GM23338 (cell line): ENCODE measurements around the gene ATP5MK. TPM values are rescaled to one million over a fixed set of nuclear protein-coding genes. Genes with fewer than 3 reads are reported as not detected.

Experiments used
- ATAC-seq: fragments of 200-7000 bp; cut with Tn5 transposase; 3 replicates; pipeline ENCODE4 v1.9.1; 2020
- DNase-seq: peaks from one replicate; pipeline ENCODE4 v3.0.0-alpha.2; 2015; ENCODE audit warnings: low spot score
- H2AFZ ChIP-seq: fragments of 200-600 bp; sonication (generic); 2 replicates; pipeline ENCODE4 v1.8.0; 2016; ENCODE audit warnings: antibody characterized with exemption, mild to moderate bottlenecking, moderate library complexity
- H3F3A ChIP-seq: fragments of 200-600 bp; sonication (generic); replicated peaks from 2 replicates; pipeline ENCODE4 v1.8.0; 2017; ENCODE audit warnings: antibody characterized with exemption, mixed run types, low read depth
- H3K27ac ChIP-seq: fragments of 200-600 bp; sonication (generic); 2 replicates; pipeline ENCODE4 v1.6.1; 2016; ENCODE audit warnings: low read depth
- H3K27me3 ChIP-seq: fragments of 200-600 bp; sonication (generic); 2 replicates; pipeline ENCODE4 v1.8.0; 2016; ENCODE audit warnings: mild to moderate bottlenecking, mixed run types, moderate library complexity; ENCODE audit not compliant: insufficient read depth
- H3K36me3 ChIP-seq: fragments of 200-600 bp; sonication (generic); 2 replicates; pipeline ENCODE4 v1.8.0; 2016; ENCODE audit warnings: mild to moderate bottlenecking; ENCODE audit not compliant: insufficient read depth
- H3K4me1 ChIP-seq: fragments of 200-600 bp; sonication (generic); 2 replicates; pipeline ENCODE4 v1.8.0; 2016; ENCODE audit warnings: mild to moderate bottlenecking, moderate library complexity; ENCODE audit not compliant: insufficient read depth
- H3K4me2 ChIP-seq: fragments of 200-600 bp; sonication (generic); 2 replicates; pipeline ENCODE4 v1.7.1; 2017; ENCODE audit warnings: mixed run types
- H3K4me3 ChIP-seq: fragments of 200-600 bp; sonication (generic); 2 replicates; pipeline ENCODE4 v1.6.1; 2016; ENCODE audit warnings: mixed run types
- H3K79me2 ChIP-seq: fragments of 200-600 bp; sonication (generic); replicated peaks from 2 replicates; pipeline ENCODE4 v1.8.0; 2017; ENCODE audit warnings: mild to moderate bottlenecking; ENCODE audit not compliant: insufficient read depth
- H3K9me2 ChIP-seq: fragments of 200-600 bp; sonication (generic); 2 replicates; pipeline ENCODE4 v1.8.0; 2017; ENCODE audit not compliant: insufficient read depth
- H4K20me1 ChIP-seq: fragments of 200-600 bp; sonication (generic); replicated peaks from 2 replicates; pipeline ENCODE4 v1.8.0; 2017; ENCODE audit warnings: mild to moderate bottlenecking; ENCODE audit not compliant: insufficient read depth
- H3K27ac Mint-ChIP-seq: 2 replicates; pipeline ENCODE4 v1.8.0; 2020; ENCODE audit warnings: inconsistent platforms, mild to moderate bottlenecking, moderate library complexity, mixed read lengths
- H3K27me3 Mint-ChIP-seq: 3 replicates; pipeline ENCODE4 v1.8.0; 2022; ENCODE audit warnings: low read depth, mild to moderate bottlenecking, moderate library complexity, mixed read lengths, inconsistent platforms; ENCODE audit not compliant: insufficient read depth, poor library complexity
- H3K36me3 Mint-ChIP-seq: 3 replicates; pipeline ENCODE4 v1.8.0; 2021; ENCODE audit warnings: low read depth, mild to moderate bottlenecking, inconsistent platforms, moderate library complexity, mixed read lengths
- H3K4me1 Mint-ChIP-seq: 3 replicates; pipeline ENCODE4 v1.8.0; 2020; ENCODE audit warnings: mild to moderate bottlenecking, inconsistent platforms, mixed read lengths
- H3K4me3 Mint-ChIP-seq: 3 replicates; pipeline ENCODE4 v1.8.0; 2021; ENCODE audit warnings: moderate library complexity, mild to moderate bottlenecking, inconsistent platforms, mixed read lengths
- H3K9me3 Mint-ChIP-seq: 3 replicates; pipeline ENCODE4 v1.8.0; 2020; ENCODE audit warnings: moderate library complexity, mild to moderate bottlenecking, inconsistent platforms, mixed read lengths
- CREB1 ChIP-seq: fragments of 250-450 bp; sonication (Bioruptor Pico); IDR thresholded peaks from 2 replicates; pipeline ENCODE4 v1.5.0; 2020; ENCODE audit warnings: low read depth, mild to moderate bottlenecking, moderate library complexity
- EZH2 ChIP-seq: fragments of 200-600 bp; sonication (generic); IDR thresholded peaks from one replicate; pipeline ENCODE4 v1.8.0; 2017; ENCODE audit warnings: antibody characterized with exemption, mild to moderate bottlenecking, low read depth; ENCODE audit not compliant: unreplicated experiment
- EZH2phosphoT487 ChIP-seq: fragments of 200-600 bp; sonication (generic); IDR thresholded peaks from one replicate; pipeline ENCODE4 v1.8.1; 2018; ENCODE audit warnings: antibody characterized with exemption; ENCODE audit not compliant: unreplicated experiment
- JUNB ChIP-seq: IDR thresholded peaks from one replicate; pipeline ENCODE4 v1.6.1; 2016; ENCODE audit warnings: antibody characterized with exemption; ENCODE audit not compliant: unreplicated experiment
- NANOG ChIP-seq: IDR thresholded peaks from 2 replicates; pipeline ENCODE4 v1.6.1; 2016; ENCODE audit warnings: antibody characterized with exemption, borderline replicate concordance
- POLR2AphosphoS5 ChIP-seq: IDR thresholded peaks from 2 replicates; pipeline ENCODE4 v1.6.1; 2016; ENCODE audit warnings: antibody characterized with exemption, low read depth
- STAT1 ChIP-seq: IDR thresholded peaks from one replicate; pipeline ENCODE4 v1.6.1; 2016; ENCODE audit warnings: antibody characterized with exemption; ENCODE audit not compliant: unreplicated experiment
- ZNF114 ChIP-seq: fragments of 250-450 bp; sonication (Bioruptor Pico); IDR thresholded peaks from 2 replicates; pipeline ENCODE4 v1.5.0; 2020; ENCODE audit warnings: mild to moderate bottlenecking, moderate library complexity
- ZNF331 ChIP-seq: fragments of 250-450 bp; sonication (Bioruptor Pico); IDR thresholded peaks from 2 replicates; pipeline ENCODE4 v1.5.0; 2020; ENCODE audit warnings: low read depth, mild to moderate bottlenecking, moderate library complexity
- polyA plus RNA-seq: library from polyadenylated mRNA; unstranded; fragments of >200 nt; fragmentation: Nextera tagmentation; extraction: Ambion mirVana; gene quantifications from 2 replicates; pipeline ENCODE4 v1.2.1, GENCODE V29; 2016
- total RNA-seq: library from RNA; depleted of rRNA; stranded (reverse); fragments of >200 nt; shearing (Covaris generic); gene quantifications from 2 replicates; pipeline ENCODE4 v1.2.3, GENCODE V29; 2014
- TF ChIP-seq, protein P1 (sequence below), 2 experiments: fragments of 200-600 bp in 1 of 2; sonication (generic) in 1 of 2; conservative IDR thresholded peaks; 2 replicates each; pipeline versions ENCODE4 v1.5.1 to v1.6.1; 2016 to 2017; ENCODE audit warnings: antibody characterized with exemption in 2 of 2, low read depth in 2 of 2, mild to moderate bottlenecking in 2 of 2, moderate library complexity in 1 of 2
- TF ChIP-seq, protein P2 (sequence below): IDR thresholded peaks from 2 replicates; pipeline ENCODE4 v1.6.1; 2016; ENCODE audit warnings: antibody characterized with exemption
- TF ChIP-seq, protein P3 (sequence below): IDR thresholded peaks from one replicate; pipeline ENCODE4 v1.6.1; 2018; ENCODE audit warnings: antibody characterized with exemption; ENCODE audit not compliant: unreplicated experiment
- TF ChIP-seq, protein P4 (sequence below): fragments of 250-450 bp; sonication (Bioruptor Pico); IDR thresholded peaks from 2 replicates; pipeline ENCODE4 v1.5.0; 2020; ENCODE audit warnings: mild to moderate bottlenecking, moderate library complexity

ATP5MK gene
- total and polyA plus RNA-seq, 2 experiments from 2014 or later: 227 to 1,139 TPM

DNA sequence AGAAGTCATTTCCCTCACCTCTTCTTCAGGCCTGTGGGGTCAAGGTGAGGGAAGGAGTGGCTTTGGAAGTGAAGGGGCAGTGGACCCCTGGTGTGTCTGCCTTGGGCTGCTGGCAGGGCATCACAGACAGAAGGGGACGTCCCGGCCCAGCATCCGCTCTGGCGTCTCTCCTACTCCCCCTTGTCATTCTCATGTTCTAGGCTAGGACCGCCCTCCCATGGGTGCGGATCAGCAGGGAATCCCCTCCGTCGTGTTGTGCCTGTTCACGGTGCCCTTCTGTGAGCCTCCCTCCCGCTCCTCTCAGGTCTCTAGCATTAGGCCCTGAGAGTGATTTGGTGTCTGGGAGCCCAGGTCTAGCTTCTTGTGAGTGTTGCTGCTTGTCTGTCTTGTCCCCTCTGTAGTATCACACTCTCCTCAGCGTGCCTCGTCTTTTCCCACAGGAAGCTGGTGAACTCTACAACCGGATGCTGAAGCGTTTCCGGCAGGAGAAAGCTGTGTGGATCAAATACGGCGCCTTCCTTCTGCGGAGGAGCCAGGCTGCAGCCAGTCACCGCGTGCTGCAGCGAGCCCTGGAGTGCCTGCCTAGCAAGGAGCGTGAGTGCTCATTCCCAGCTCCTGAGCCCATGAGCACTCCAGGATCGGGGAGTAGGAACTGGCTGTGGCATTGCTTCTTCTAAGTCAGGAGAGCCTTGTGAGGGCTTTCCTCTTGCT, 47.4 kb upstream of the ATP5MK start:
- H3F3A ChIP-seq: no peaks in the 10 kb centered on the region
- Mint-ChIP-seq H3K27ac (no peak overlapping the region), H3K36me3 (peaks cover 87% of the 10 kb centered on the region), H3K27me3 (peaks cover 8% of the 10 kb centered on the region), H3K4me1 (no peaks in the 10 kb centered on the region), H3K9me3 (no peaks in the 10 kb centered on the region), H3K4me3 (no peak overlapping the region)
- H4K20me1 ChIP-seq: peaks cover 9% of the 10 kb centered on the region; the same call in 1 of the 2 replicates
- H3K4me2 ChIP-seq: no peak overlapping the region
- H3K79me2 ChIP-seq: no peaks in the 10 kb centered on the region
- H3K4me3 ChIP-seq: no peak overlapping the region
- H2AFZ ChIP-seq: no peak overlapping the region
- DNase-seq (no peak), ATAC-seq (no peak)
- H3K4me1 ChIP-seq: no peaks in the 10 kb centered on the region
- peaks cover 57% of the 10 kb centered on the region for H3K36me3 ChIP-seq
- TF ChIP-seq, protein P1, sequence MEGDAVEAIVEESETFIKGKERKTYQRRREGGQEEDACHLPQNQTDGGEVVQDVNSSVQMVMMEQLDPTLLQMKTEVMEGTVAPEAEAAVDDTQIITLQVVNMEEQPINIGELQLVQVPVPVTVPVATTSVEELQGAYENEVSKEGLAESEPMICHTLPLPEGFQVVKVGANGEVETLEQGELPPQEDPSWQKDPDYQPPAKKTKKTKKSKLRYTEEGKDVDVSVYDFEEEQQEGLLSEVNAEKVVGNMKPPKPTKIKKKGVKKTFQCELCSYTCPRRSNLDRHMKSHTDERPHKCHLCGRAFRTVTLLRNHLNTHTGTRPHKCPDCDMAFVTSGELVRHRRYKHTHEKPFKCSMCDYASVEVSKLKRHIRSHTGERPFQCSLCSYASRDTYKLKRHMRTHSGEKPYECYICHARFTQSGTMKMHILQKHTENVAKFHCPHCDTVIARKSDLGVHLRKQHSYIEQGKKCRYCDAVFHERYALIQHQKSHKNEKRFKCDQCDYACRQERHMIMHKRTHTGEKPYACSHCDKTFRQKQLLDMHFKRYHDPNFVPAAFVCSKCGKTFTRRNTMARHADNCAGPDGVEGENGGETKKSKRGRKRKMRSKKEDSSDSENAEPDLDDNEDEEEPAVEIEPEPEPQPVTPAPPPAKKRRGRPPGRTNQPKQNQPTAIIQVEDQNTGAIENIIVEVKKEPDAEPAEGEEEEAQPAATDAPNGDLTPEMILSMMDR (conservative IDR thresholded peaks at IDR 0.05; ENCODE audit: low read depth in 2 of 2): no peak
- TF ChIP-seq NANOG (no peak), ZNF114 (CRISPR knock-in tag) (no peak), EZH2phosphoT487 (no peak), ZNF331 (CRISPR knock-in tag) (no peak), CREB1 (CRISPR knock-in tag) (no peak), EZH2 (no peak), STAT1 (no peak), JUNB (no peak), POLR2AphosphoS5 (no peak)
- TF ChIP-seq, protein P2, sequence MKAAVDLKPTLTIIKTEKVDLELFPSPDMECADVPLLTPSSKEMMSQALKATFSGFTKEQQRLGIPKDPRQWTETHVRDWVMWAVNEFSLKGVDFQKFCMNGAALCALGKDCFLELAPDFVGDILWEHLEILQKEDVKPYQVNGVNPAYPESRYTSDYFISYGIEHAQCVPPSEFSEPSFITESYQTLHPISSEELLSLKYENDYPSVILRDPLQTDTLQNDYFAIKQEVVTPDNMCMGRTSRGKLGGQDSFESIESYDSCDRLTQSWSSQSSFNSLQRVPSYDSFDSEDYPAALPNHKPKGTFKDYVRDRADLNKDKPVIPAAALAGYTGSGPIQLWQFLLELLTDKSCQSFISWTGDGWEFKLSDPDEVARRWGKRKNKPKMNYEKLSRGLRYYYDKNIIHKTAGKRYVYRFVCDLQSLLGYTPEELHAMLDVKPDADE: no peak
- TF ChIP-seq, protein P3, sequence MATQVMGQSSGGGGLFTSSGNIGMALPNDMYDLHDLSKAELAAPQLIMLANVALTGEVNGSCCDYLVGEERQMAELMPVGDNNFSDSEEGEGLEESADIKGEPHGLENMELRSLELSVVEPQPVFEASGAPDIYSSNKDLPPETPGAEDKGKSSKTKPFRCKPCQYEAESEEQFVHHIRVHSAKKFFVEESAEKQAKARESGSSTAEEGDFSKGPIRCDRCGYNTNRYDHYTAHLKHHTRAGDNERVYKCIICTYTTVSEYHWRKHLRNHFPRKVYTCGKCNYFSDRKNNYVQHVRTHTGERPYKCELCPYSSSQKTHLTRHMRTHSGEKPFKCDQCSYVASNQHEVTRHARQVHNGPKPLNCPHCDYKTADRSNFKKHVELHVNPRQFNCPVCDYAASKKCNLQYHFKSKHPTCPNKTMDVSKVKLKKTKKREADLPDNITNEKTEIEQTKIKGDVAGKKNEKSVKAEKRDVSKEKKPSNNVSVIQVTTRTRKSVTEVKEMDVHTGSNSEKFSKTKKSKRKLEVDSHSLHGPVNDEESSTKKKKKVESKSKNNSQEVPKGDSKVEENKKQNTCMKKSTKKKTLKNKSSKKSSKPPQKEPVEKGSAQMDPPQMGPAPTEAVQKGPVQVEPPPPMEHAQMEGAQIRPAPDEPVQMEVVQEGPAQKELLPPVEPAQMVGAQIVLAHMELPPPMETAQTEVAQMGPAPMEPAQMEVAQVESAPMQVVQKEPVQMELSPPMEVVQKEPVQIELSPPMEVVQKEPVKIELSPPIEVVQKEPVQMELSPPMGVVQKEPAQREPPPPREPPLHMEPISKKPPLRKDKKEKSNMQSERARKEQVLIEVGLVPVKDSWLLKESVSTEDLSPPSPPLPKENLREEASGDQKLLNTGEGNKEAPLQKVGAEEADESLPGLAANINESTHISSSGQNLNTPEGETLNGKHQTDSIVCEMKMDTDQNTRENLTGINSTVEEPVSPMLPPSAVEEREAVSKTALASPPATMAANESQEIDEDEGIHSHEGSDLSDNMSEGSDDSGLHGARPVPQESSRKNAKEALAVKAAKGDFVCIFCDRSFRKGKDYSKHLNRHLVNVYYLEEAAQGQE: no peak
- TF ChIP-seq, protein P4, sequence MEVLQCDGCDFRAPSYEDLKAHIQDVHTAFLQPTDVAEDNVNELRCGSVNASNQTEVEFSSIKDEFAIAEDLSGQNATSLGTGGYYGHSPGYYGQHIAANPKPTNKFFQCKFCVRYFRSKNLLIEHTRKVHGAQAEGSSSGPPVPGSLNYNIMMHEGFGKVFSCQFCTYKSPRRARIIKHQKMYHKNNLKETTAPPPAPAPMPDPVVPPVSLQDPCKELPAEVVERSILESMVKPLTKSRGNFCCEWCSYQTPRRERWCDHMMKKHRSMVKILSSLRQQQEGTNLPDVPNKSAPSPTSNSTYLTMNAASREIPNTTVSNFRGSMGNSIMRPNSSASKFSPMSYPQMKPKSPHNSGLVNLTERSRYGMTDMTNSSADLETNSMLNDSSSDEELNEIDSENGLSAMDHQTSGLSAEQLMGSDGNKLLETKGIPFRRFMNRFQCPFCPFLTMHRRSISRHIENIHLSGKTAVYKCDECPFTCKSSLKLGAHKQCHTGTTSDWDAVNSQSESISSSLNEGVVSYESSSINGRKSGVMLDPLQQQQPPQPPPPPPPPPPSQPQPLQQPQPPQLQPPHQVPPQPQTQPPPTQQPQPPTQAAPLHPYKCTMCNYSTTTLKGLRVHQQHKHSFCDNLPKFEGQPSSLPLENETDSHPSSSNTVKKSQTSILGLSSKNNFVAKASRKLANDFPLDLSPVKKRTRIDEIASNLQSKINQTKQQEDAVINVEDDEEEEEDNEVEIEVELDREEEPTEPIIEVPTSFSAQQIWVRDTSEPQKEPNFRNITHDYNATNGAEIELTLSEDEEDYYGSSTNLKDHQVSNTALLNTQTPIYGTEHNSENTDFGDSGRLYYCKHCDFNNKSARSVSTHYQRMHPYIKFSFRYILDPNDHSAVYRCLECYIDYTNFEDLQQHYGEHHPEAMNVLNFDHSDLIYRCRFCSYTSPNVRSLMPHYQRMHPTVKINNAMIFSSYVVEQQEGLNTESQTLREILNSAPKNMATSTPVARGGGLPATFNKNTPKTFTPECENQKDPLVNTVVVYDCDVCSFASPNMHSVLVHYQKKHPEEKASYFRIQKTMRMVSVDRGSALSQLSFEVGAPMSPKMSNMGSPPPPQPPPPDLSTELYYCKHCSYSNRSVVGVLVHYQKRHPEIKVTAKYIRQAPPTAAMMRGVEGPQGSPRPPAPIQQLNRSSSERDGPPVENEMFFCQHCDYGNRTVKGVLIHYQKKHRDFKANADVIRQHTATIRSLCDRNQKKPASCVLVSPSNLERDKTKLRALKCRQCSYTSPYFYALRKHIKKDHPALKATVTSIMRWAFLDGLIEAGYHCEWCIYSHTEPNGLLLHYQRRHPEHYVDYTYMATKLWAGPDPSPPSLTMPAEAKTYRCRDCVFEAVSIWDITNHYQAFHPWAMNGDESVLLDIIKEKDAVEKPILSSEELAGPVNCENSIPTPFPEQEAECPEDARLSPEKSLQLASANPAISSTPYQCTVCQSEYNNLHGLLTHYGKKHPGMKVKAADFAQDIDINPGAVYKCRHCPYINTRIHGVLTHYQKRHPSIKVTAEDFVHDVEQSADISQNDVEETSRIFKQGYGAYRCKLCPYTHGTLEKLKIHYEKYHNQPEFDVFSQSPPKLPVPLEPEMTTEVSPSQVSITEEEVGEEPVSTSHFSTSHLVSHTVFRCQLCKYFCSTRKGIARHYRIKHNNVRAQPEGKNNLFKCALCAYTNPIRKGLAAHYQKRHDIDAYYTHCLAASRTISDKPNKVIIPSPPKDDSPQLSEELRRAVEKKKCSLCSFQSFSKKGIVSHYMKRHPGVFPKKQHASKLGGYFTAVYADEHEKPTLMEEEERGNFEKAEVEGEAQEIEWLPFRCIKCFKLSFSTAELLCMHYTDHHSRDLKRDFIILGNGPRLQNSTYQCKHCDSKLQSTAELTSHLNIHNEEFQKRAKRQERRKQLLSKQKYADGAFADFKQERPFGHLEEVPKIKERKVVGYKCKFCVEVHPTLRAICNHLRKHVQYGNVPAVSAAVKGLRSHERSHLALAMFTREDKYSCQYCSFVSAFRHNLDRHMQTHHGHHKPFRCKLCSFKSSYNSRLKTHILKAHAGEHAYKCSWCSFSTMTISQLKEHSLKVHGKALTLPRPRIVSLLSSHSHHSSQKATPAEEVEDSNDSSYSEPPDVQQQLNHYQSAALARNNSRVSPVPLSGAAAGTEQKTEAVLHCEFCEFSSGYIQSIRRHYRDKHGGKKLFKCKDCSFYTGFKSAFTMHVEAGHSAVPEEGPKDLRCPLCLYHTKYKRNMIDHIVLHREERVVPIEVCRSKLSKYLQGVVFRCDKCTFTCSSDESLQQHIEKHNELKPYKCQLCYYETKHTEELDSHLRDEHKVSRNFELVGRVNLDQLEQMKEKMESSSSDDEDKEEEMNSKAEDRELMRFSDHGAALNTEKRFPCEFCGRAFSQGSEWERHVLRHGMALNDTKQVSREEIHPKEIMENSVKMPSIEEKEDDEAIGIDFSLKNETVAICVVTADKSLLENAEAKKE (CRISPR knock-in tag): no peak
- H3K9me2 ChIP-seq: no peaks in the 10 kb centered on the region
- H3K27ac ChIP-seq: no peak overlapping the region
- H3K27me3 ChIP-seq: no peaks in the 10 kb centered on the region
